ENCODE results near the gene PLXDC2.
"Not testable (repeated sequence)": the region's sequence is repeated elsewhere in the genome, so short reads cannot be mapped to it uniquely, and the experiment has no call there.

The PLXDC2 gene

DNA sequence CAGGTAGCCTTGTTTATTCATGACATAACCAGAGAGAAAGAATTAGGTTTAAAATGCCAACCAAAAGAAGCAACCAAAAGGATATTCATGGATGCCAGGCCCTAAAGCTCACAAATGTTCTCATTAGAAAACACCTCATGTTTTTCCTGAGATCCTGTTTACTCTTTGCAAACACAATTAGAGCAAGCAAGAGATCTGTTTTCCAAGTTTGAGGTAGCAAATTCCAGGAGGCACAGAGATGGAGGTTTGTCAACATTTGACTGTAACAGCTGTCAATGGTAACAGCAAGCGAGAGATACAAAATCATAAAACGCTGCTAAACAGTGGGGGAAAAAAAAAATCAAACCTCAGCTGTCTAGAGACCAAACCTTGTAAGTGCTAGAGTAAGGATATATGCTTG, 182.2 kb downstream of the PLXDC2 start:
- no peak for DNase-seq (ENCODE audit: low spot score)
- TF ChIP-seq, protein P1, sequence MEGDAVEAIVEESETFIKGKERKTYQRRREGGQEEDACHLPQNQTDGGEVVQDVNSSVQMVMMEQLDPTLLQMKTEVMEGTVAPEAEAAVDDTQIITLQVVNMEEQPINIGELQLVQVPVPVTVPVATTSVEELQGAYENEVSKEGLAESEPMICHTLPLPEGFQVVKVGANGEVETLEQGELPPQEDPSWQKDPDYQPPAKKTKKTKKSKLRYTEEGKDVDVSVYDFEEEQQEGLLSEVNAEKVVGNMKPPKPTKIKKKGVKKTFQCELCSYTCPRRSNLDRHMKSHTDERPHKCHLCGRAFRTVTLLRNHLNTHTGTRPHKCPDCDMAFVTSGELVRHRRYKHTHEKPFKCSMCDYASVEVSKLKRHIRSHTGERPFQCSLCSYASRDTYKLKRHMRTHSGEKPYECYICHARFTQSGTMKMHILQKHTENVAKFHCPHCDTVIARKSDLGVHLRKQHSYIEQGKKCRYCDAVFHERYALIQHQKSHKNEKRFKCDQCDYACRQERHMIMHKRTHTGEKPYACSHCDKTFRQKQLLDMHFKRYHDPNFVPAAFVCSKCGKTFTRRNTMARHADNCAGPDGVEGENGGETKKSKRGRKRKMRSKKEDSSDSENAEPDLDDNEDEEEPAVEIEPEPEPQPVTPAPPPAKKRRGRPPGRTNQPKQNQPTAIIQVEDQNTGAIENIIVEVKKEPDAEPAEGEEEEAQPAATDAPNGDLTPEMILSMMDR (IDR thresholded peaks at IDR 0.05; ENCODE audit: borderline replicate concordance, control extremely low read depth, extremely low read depth, insufficient read depth, missing control alignments): no peak
- in situ Hi-C loops (cut with MboI; ENCODE audit: low sequenced_read_pairs, unreplicated experiment): no loop called here

DNA sequence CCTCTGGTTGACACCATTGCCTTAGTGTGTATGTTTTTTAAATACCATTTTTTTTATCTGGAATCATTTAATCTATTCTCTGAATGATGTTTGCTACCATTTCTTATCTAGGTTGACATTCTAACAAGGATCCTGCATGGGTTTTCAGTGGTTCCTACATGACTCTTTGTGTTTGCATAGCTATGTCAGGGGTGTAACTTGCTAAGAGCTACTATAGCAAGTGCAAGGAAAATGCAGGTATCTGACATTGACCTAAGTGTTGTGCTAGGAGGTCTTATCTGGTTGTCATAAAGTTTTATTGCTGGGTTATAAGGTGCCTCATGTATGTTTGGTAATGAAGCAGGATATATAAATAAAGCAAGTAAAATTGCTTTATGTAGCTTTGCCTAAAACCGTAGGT, 183.2 kb downstream of the PLXDC2 start:
- in situ Hi-C loops (cut with MboI; ENCODE audit: low sequenced_read_pairs, unreplicated experiment): no loop called here
- TF ChIP-seq, protein P1 (IDR thresholded peaks at IDR 0.05; ENCODE audit: borderline replicate concordance, control extremely low read depth, extremely low read depth, insufficient read depth, missing control alignments): no peak
- DNase-seq (ENCODE audit: low spot score): no peak

DNA sequence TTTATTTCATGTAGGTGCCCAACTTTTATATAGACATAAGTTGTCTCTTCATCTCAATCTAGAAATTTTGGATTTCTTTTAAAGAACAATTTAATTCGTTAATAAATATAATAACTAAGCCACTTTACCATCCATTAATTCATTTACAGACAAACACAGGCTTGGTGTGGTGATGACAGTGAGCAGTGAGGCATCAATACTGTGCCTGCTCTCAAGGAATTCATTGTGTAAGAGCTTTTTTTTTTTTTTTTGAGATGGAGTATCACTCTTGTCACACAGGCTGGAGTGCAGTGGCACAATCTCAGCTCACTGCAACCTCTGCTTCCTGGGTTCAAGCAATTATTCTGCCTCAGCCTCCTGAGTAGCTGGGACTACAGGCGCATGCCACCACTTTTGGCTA, 185.8 kb downstream of the PLXDC2 start:
- in situ Hi-C loops (cut with MboI; ENCODE audit: low sequenced_read_pairs, unreplicated experiment); DNase-seq (ENCODE audit: low spot score): not testable (repeated sequence)

DNA sequence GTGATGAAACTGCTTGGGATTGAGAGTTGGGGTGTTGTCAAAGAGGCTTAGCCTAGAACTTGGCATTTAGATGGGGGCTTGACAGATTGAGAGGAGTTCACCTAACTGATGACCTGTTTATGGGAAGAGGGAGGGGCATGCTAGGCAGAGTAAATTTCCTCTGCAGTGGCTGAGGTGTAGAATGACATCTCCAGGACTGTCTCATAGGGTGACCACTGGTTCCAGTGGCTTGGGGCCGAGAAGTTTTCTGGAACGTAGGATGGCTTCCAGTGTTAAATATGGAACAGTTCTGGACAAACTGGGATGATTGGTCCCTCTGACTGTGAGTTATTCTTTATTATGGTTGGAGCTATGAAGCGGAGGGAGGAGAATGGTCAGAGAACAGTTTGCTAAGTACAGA, 186.4 kb downstream of the PLXDC2 start:
- TF ChIP-seq, protein P1 (IDR thresholded peaks at IDR 0.05; ENCODE audit: borderline replicate concordance, control extremely low read depth, extremely low read depth, insufficient read depth, missing control alignments): no peak
- in situ Hi-C loops (cut with MboI; ENCODE audit: low sequenced_read_pairs, unreplicated experiment): no loop called here
- DNase-seq (ENCODE audit: low spot score): no peak

DNA sequence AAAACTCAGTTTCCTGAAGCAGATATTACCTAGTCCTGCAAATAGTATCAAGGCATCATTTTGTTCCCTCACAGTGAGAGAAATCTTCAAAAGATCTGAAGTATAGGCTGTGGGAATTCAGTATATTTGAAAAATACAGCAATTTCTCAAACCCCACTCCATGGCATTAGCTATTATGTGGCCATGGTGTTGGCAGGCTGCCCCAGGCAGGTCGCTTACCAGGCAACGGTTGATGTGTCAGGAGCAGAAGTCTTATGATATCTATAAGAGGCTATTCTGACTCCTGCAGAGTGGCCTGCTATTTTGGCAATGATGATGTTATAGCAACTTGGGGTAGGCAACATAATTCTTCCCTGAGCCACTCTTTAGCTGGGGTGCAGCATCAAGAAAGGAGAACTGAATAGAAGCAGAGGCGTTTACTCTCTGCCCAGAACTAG, 187.9 kb downstream of the PLXDC2 start:
- in situ Hi-C loops (cut with MboI; ENCODE audit: low sequenced_read_pairs, unreplicated experiment): no loop called here
- TF ChIP-seq, protein P1 (IDR thresholded peaks at IDR 0.05; ENCODE audit: borderline replicate concordance, control extremely low read depth, extremely low read depth, insufficient read depth, missing control alignments): no peak
- DNase-seq (ENCODE audit: low spot score): no peak

DNA sequence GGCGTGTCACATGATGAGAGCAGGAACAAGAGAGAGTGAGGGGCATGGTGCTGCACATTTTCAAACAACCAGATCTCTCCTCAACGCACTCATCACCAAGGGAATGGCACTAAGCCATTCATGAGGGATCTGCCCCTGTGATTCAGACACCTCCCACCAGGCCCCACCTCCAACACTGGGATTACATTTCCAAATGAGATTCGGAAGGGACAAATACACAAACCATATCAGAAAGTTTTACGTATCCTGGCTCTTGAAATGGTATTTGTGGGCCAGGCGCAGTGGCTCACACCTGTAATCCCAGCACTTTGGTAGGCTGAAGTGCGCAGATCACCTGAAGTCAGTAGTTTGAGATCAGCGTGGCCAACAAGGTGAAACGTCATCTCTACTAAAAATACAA, 189.4 kb downstream of the PLXDC2 start:
- in situ Hi-C loops (cut with MboI; ENCODE audit: low sequenced_read_pairs, unreplicated experiment): no loop called here
- TF ChIP-seq, protein P1 (IDR thresholded peaks at IDR 0.05; ENCODE audit: borderline replicate concordance, control extremely low read depth, extremely low read depth, insufficient read depth, missing control alignments): no peak
- no peak for DNase-seq (ENCODE audit: low spot score)

GRCh38 chr10:20006169-20006870, 190.1 kb downstream of the PLXDC2 start:
- DNase-seq (ENCODE audit: low spot score): no peak
- in situ Hi-C loops (cut with MboI; ENCODE audit: low sequenced_read_pairs, unreplicated experiment): no loop called here
- TF ChIP-seq, protein P1 (IDR thresholded peaks at IDR 0.05; ENCODE audit: borderline replicate concordance, control extremely low read depth, extremely low read depth, insufficient read depth, missing control alignments): no peak
